Superior temporal gyrus (tissue), 1 donor: ENCODE data around the gene LANCL3.
"Not testable (repeated sequence)": the region's sequence is repeated elsewhere in the genome, so short reads cannot be mapped to it uniquely, and the experiment has no call there.

Source experiments
- DNase-seq: peaks from one replicate; pipeline ENCODE4 v3.0.0-alpha.2; 2016; ENCODE audit errors: extremely low spot score

The LANCL3 gene

GRCh38 chrX:37571426-37572107 lies at the start of gene LANCL3:
TSS of gene LANCL3 (plus strand) at chrX:37571661. CDS start at chrX:37571871, 210 bp downstream.
- DNase-seq = not testable (repeated sequence)

DNA sequence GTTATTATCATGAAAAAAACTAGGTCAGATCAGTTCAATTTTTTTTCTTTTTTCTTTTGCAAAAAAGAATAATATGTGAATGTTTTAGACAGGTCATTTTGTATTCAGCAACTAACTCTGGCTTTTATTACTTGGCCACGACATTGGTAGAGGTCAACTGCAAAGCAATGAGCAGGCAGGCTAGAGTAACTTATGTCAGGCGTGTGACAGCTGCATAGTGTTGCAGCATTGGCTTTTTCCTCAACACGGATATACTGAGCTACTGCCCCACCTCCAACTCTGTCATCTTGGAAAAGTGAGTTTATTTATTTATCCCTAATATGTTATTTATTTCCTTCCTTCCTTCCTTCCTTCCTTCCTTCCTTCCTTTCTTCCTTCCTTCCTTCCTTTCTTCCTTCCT lies 47.8 kb upstream of the LANCL3 start:
- not testable (repeated sequence) for DNase-seq

GRCh38 chrX:37541991-37542390 lies 29.5 kb upstream of the LANCL3 start:
- no peak for DNase-seq

DNA sequence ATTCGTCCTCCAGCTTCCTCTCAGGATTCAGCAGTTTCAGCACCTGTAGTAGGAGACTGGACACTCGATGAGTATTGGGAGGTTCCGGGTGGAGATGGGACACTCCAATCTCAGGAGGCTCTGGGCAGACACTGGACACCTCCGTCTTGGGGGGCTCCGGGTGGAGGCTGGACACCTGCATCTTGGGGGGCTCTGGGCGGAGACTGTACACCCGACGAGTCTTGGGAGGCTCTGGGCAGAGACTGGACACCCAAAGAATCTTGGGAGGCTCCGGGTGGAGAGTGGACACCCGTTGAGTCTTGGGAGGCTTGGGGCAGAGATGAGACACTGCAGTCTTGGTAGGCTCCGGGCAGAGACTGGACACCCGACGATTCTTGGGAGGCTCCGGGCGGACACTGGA lies 28.7 kb upstream of the LANCL3 start:
- DNase-seq = no peak

GRCh38 chrX:37543324-37543723 lies 28.1 kb upstream of the LANCL3 start:
- DNase-seq = no peak

DNA sequence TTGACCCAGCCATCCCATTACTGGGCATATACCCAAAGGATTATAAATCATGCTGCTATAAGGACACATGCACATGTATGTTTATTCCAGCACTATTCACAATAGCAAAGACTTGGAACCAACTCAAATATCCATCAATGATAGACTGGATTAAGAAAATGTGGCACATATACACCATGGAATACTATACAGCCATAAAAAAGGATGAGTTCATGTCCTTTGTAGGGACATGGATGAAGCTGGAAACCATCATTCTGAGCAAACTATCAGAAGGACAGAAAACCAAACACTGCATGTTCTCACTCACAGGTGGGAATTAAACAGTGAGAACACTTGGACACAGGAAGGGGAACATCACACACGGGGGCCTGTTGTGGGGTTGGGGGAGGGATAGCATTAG lies 26.9 kb upstream of the LANCL3 start:
- not testable (repeated sequence) for DNase-seq

- DNase-seq = no peak
Observed at GRCh38 chrX:37545066-37545465, 26.4 kb upstream of the LANCL3 start.

- not testable (repeated sequence) for DNase-seq
Observed at GRCh38 chrX:37549619-37550018, 21.8 kb upstream of the LANCL3 start.

GRCh38 chrX:37553476-37553875 lies 18.0 kb upstream of the LANCL3 start:
- no peak for DNase-seq

DNA sequence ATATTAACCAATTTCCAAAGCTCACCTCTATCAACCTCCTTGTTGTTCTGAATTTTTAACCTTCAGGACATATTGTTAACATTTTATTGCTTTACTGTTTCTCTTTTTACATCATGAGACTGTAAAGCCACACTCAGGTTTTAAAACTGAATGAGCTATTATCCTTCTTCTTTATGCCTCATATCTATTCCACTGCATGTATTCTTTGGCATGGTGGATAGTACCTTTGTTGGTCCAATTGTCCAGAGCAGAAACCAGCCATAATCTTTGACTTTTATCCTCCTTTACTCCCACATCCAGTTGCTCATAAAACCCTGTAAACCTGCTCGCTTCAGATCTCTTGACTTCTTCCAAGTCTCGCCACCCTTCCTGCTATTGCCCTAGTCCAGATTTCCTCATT lies 6.2 kb upstream of the LANCL3 start:
- not testable (repeated sequence) for DNase-seq

GRCh38 chrX:37570349-37570748 lies 1.1 kb upstream of the LANCL3 start:
- DNase-seq = not testable (repeated sequence)

- DNase-seq = not testable (repeated sequence)
Observed at GRCh38 chrX:37572108-37572587, 687 bp downstream of the LANCL3 start.

- not testable (repeated sequence) for DNase-seq
Observed at GRCh38 chrX:37573121-37573520, 1.7 kb downstream of the LANCL3 start.

- DNase-seq = no peak
Observed at GRCh38 chrX:37578045-37578444, 6.6 kb downstream of the LANCL3 start.

DNA sequence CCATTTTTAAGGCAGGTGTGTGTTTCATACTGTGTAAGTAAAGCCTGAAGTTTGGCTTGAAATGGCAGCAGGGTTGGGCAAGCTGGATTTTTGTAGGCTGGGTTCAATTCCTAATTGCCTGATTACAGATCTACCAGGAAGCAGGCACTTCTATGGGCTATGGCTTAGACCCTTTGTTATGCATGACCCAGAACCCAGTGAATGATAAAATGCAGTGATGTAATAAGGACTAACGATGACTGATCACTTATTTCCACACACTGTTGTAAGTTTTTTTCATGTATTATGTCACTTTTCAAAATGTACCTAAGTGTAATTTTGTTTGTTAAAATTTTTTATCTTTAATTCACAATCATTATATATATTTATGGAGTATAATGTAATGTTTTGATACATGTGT lies 8.6 kb downstream of the LANCL3 start:
- DNase-seq = no peak

GRCh38 chrX:37587337-37587736 lies 15.9 kb downstream of the LANCL3 start:
- DNase-seq = not testable (repeated sequence)

DNA sequence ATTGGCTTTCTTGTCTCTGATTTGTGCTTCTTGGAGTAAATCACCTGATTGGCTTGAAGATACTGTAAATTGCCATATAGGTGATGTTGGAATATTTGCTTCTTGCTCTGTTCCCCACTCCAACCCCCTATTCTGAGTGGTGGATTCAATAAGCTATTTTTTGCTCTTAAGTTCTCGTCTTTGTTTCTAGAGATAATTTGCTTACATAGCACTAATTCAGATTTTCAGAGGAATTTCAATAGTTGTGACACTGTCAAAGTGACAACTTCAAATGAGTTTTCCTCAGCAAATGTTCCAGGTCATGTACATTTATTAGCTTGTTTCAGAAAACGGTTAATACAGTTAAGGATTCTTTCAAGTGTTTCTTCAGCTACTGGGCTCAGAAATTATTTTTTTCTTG lies 18.6 kb downstream of the LANCL3 start:
- DNase-seq = no peak

DNA sequence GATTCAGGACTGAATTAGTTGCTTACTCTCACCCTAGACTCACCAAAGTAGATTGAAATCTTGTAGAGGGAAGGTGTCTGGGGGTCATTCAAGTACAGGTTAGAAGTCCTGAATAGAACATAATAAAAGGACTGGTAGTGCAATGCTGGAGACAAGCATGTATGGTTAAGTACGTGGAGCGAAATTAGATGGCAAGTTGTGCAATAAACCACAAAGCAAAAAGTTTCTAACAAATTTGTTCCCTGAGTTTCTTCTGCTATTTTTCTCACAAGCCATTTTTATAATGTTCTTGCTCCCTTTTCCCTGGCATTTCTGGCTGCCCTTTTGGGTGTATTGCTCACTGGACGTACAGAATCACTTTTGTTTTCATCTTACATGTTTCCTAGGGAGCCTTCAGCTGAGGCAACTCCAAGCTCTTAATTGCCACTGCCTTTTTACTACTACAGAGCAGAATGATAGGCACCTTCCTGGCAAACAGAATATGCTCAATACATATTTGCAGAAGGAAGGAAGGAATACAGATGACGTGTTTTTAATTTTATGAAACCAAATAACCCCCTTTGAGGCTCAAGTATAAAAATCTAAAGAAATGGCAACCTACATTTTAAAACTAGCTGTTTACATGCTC lies 23.4 kb downstream of the LANCL3 start:
- no peak for DNase-seq

GRCh38 chrX:37599729-37600128 lies 28.3 kb downstream of the LANCL3 start:
- DNase-seq = no peak

DNA sequence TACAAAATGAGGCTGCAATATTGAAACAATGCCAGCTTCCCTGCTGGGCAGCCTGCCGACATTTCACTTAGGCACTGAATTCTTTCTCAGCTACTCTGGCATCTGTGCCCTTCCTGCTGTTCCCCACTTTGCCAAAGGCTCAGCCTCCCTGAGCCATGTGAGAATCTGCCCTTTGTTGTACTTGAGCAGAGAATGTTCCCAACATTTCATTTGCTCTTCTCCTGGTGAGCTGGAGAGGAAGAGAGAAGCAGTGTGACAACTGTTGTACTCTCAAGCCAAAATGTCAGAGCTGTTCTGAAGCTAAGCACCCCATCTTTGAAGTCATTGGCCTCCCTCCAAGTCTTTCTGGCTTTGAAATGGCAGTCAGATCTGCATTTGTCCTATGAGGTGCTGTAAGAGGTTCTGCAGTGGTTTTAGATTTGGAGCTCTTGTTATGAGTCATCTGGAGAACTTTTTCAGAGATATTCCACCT lies 32.5 kb downstream of the LANCL3 start:
- no peak for DNase-seq

- DNase-seq = no peak
Observed at GRCh38 chrX:37607243-37607642, 35.8 kb downstream of the LANCL3 start.

GRCh38 chrX:37608156-37608555 lies 36.7 kb downstream of the LANCL3 start:
- DNase-seq = no peak

GRCh38 chrX:37609727-37610126 lies 38.3 kb downstream of the LANCL3 start:
- DNase-seq = no peak
